ENCODE results near the gene SMYD3.

DNA sequence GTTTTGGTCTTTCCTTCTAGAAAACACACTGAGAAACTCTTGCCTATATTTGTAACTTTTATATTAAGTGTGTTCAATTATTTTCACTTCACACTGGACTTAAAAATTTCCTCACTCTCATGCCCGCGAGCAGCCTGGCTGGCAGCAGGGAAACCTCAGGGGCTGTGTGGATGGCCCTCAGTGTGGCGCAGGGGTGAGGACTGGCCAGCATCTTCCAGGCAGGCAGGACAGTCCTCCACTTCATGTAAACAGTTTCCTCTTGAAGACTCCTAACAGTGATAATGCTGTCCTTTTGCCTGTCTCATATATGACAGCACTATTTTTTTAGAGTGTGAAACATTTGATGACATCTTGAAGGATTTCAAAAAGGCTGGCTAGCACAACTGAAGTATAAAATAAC lies 733.7 kb downstream of the SMYD3 start:
- TF ChIP-seq ZNF274 (IDR thresholded peaks at IDR 0.05; ENCODE audit: low read depth, low read length) (no peak), SUZ12 (IDR thresholded peaks at IDR 0.05; ENCODE audit: extremely low read depth, insufficient read depth, insufficient read length) (no peak)
